Smooth muscle cell of the brain vasculature (primary cell): ENCODE measurements around the gene TMED5.
"Not testable (repeated sequence)": the region's sequence is repeated elsewhere in the genome, so short reads cannot be mapped to it uniquely, and the experiment has no call there.

ENCODE experiments used
- DNase-seq: peaks from one replicate; pipeline ENCODE4 v3.0.0-alpha.2; 2012; ENCODE audit warnings: low read depth, low spot score

Gene TMED5

GRCh38 chr1:93179886-93180722 is at the start of gene TMED5:
Gene TMED5, minus strand, starts transcription at chr1:93180413. Its CDS starts 171 bp downstream, at chr1:93180242.
- DNase-seq = peak; percentile 97

GRCh38 chr1:93223023-93223675 is 42.9 kb upstream of the TMED5 start:
- DNase-seq = no peak

- DNase-seq = no peak
Observed at GRCh38 chr1:93221913-93222312, 41.7 kb upstream of the TMED5 start.

- not testable (repeated sequence) for DNase-seq
Observed at GRCh38 chr1:93220716-93221115, 40.5 kb upstream of the TMED5 start.

GRCh38 chr1:93219443-93219842 is 39.2 kb upstream of the TMED5 start:
- DNase-seq = no peak

DNA sequence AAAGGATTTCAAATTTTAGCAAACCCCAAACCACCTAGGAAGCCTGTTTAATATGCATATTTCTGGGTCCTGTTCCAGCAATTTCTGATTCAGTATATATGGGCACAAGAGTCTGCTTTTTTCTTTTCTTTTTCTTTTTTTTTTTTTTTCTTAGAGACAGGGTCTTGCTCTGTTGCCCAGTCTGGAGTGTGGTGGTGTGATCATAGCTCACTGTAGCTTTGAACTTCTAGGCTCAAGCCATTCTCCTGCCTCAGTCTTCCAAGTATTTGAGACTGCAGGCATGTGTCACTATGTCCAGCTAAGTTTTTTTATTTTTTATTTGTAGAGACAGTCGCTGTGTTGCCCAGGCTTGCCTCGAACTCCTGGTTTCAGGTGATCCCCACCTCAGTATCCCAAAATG is 35.1 kb upstream of the TMED5 start:
- DNase-seq = no peak

GRCh38 chr1:93207211-93207610 is 27.0 kb upstream of the TMED5 start:
- no peak for DNase-seq

DNA sequence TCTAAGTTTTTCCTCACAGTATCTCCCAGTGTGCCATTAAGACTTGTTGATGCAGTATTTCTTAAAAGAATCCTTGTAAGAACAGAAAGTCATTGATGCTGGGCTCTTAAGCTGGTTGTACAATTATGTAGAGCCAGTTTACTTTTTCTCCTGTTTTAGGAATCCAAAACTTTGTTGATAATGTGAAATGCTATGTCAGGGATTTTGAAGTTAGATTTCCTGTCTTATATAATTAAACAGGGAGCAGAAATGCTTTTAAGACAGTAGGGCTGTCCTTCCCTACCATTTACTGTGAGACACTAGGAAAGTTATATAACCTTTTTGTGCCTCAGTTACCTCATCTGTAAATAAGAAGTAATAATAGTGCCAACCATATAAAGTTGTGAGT is 26.3 kb upstream of the TMED5 start:
- DNase-seq = no peak

- DNase-seq = no peak
Observed at GRCh38 chr1:93205892-93206566, 25.8 kb upstream of the TMED5 start.

GRCh38 chr1:93200714-93201113 is 20.5 kb upstream of the TMED5 start:
- DNase-seq = no peak

GRCh38 chr1:93200086-93200620 is 19.9 kb upstream of the TMED5 start:
- DNase-seq = no peak

DNA sequence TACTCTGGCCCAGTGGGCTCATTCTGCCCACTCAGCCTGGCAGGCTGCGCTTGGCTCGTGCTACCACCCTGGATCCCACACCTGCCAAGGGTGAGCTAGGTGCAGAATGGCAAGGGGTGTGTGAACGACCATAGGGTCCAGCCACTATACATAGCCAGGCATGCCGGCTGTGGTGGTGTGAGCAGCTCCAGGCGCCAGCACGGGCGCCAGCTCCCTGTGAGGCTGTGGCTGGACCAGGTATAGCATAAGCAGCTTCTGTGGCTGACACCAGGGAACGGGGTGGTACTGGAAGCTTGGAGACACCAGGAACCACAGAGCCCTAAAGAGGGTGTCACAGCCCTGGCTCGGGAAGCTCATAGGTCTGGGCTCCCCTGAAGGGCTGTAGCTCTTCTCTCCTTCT is 18.9 kb upstream of the TMED5 start:
- DNase-seq = no peak

- DNase-seq = no peak
Observed at GRCh38 chr1:93196591-93196990, 16.4 kb upstream of the TMED5 start.

DNA sequence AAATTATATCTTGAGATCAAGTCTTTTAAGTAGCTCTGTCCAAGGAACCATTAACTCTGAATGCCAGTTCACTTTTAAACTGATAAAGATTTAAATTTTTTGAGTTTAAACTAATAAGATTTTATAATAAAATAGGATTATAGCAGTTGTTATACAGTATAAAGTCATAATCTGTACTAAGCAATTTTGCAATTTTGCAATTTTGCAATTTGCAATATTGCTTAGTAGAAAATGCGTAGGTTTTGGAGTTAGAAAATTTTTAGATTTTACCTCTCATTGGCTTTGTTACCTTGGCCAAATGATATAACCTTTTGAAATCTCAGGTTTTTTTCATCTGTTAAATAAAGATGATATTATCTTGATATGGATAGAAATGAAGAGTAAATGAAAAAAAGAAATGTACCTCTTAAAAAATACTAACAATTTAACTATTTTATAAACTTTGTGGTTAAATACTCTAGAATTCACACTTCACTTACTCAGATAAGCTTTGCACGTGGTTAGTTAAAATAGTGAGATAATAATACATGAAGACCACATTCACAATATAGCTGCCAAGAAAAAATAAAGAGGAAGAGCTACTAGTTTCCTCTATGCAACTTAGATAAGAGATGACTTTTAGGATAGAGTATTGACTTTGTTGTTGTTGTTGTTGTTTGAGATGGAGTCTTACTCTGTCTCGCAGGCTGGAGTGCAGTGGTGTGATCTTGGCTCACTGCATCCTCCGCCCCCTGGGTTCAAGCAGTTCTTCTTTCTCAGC is 14.2 kb upstream of the TMED5 start:
- DNase-seq = no peak

GRCh38 chr1:93190432-93190831 is 10.2 kb upstream of the TMED5 start:
- no peak for DNase-seq

DNA sequence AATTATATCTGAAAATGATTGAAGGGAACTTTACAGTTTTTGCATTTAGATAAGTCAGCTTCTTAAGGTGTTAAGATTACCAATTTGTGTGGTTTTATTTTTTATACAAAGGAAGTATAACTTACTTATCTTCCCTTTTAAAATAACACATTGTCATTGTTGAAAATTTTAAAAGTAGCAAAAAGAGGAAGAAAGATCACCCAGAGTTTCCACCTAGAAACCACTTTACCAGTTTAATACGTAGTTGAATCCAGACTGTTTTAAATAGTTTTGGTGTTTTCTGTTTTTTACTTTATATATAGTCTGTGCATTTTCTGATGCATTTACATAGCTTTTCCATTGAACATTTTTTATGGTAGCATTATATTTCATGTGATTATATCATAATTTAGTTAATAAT is 6.5 kb upstream of the TMED5 start:
- DNase-seq = no peak

DNA sequence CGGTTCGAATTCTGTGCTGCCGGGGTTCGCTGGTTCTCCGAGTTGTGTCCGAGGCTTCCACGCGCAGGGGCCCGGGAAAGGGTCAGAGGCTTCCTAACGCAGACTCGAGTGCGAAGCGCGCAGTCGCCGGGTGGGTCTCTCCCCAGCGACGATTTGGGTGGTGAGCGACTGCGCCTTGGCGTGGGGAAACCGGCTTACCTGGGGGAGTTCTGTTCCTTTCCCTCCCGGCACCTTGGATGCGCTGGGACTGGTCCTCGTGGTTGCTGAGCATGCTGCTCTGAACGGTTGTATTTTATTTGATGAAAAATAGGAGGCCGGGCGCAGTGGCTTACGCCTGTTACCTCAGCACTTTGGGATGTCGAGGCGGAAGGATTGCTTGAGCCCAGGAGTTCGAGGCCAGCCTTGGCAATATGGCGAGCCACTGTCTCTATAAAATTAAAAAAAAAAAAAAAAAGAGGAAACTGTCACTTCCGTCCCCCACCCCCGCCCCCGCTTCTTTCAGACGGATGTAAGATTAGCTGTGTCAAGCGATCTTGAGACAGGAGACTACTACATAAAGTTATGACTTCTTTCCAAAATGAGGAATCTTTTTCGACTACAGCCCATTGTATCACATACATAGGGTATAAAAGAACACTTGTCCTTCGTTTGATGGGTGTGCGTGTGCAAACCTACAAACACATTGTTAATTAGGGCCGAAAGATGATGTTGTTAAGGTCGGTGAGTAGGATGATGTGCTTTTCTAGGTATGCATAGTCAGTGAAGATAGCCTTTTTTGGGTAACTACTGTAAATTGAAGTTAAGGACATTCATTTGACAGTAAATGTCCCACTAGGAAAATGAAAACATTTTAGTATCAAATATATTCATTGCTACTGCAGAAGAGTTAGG is 755 bp upstream of the TMED5 start, which contains the start of gene CCDC18:
Gene CCDC18 (plus strand): TSS at position 2 of the 891 bp plus-strand sequence. CDS start 2,638 bp downstream, outside the sequence.
- DNase-seq = no peak

GRCh38 chr1:93178418-93178817 is 1.8 kb downstream of the TMED5 start:
- no peak for DNase-seq

DNA sequence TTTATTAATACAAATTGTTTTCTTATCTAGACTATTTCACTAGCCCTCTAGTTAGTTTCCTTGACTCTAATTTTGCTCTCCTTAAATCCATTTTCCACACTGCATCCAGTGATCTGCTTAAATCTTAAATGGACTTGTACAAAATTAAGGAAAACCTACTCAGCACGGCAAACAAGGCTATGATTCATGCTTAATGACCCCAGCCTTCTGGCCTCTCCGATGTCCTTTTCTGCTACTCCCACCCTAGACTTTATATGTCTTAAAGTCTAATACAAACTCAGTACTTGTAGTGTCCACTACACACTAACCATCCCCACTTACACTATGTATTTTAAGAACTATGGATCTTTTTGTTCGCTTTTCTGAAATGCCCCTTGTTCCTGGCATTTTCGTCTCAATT is 2.2 kb downstream of the TMED5 start:
- DNase-seq = no peak

GRCh38 chr1:93174638-93175037 is 5.6 kb downstream of the TMED5 start:
- DNase-seq = not testable (repeated sequence)
